GM23248 (cell line): ENCODE data around the gene LRFN2.

Experiments
- EZH2 ChIP-seq: fragments of 200-600 bp; sonication (generic); IDR thresholded peaks from 2 replicates; pipeline ENCODE4 v1.6.1; 2018; ENCODE audit warnings: antibody characterized with exemption, mild to moderate bottlenecking; ENCODE audit not compliant: insufficient read depth, poor library complexity, severe bottlenecking
- EZH2phosphoT487 ChIP-seq: fragments of 200-600 bp; sonication (generic); IDR thresholded peaks from 2 replicates; pipeline ENCODE4 v1.6.1; 2018; ENCODE audit warnings: antibody characterized with exemption, moderate library complexity, mild to moderate bottlenecking, low read depth; ENCODE audit not compliant: insufficient read depth

DNA sequence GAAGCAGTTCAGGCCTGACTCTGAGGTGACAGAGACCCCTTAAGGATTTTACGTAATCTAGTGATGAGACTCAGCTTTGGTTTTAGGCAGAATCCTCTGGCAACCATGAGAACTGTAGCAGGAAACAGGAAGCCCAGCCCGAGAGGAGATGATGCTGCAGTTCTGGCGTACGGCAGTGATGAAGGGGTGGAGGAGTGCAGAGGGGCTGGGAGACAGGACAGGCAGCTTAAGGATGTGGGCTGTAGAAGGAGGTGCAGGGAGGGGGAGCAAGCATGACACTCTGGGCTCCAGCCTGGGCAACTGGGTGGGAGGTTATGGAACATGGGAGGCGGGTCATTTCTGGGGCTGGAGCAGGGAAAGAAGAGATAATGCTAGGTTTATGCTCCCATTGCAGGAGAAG lies 67.1 kb downstream of the LRFN2 start:
- TF ChIP-seq EZH2 (no peak), EZH2phosphoT487 (no peak)
